ENCODE results near the gene TNFSF10. TPM values are rescaled to one million over a fixed set of nuclear protein-coding genes. Genes with fewer than 3 reads are reported as not detected.

TNFSF10 gene
- total RNA-seq, 2 experiments from 2014 or later = 151 to 159 TPM

DNA sequence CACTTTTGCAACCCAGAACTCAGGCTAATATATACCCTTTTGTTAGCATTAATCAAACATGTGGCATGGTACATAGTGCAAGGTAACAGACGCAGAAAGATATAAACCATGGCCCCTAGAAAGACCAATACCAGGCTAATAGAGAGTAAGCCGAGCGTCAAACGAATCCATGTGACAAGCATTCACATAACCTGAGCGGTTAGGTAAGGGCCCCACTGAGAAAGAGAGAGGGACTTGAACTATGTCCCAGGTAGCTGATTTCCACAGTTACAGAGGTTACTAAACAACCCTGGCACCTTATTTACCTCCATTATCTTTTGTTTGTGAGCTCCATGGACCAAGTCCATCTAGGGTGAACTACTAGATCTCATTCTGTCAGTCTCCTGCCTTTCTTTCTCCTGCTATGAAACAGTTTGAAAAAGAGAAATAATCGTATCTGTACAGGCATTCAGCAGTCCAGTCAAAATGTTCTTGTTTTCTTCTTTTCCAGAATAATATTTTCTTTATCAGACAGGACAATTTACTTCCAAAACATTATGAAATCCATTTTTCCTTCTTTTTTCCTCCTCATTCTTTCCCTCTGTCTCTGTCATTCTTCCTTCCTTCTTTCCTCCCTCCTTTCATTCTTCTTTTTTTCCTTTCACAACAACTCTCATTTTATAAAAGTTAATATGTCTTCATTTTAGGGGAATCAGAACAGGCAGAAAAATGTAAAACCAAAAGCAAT lies 30.5 kb upstream of the TNFSF10 start:
- H3K4me3 Mint-ChIP-seq = no peak overlapping the region
- ATAC-seq (ENCODE audit: low read depth) = no peak

DNA sequence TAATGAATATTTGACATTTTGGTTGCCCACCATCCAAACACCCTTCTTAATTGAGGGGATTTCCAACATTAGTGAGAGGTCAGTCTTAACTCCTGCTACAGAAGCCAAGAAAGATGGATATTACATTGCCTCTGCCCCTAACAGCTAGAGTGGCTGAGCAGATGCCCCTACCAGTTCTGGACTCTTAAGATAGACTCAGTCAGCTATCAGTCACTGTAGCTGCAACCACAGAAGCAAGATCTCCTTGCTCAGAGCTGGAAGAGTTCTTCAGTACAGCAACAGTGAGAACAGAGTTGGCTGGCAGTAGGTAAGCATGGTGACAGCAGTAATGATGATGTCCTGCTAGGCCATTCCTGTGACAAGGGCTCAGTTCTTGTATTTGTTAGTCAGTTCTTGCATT lies 29.4 kb upstream of the TNFSF10 start:
- POLR2A ChIA-PET = interaction anchor here (1.0 kb wide), 2 partner anchors 16 to 36 kb away, joined by 3 to 4 read pairs; no protein-coding TSS in a partner anchor
- Mint-ChIP-seq H3K4me3 (no peak overlapping the region), H3K27me3 (no peaks in the 10 kb centered on the region), H3K9me3 (peaks cover 5% of the 10 kb centered on the region), H3K4me1 (peaks cover 35% of the 10 kb centered on the region), H3K27ac (no peak overlapping the region), H3K36me3 (peaks cover 21% of the 10 kb centered on the region)
- ATAC-seq (ENCODE audit: low read depth) (no peak), DNase-seq (no peak)

More for the DNA sequence above, 30.5 kb upstream of the TNFSF10 start:
- Mint-ChIP-seq H3K4me1 (peaks cover 35% of the 10 kb centered on the region), H3K27ac (no peak overlapping the region), H3K36me3 (peaks cover 17% of the 10 kb centered on the region), H3K27me3 (no peaks in the 10 kb centered on the region), H3K9me3 (peaks cover 3% of the 10 kb centered on the region)
- POLR2A ChIA-PET = interaction anchor here (1.1 kb wide), 1 partner anchor 30 kb away, joined by 3 read pairs; the partner anchor contains the start of gene TNFSF10
- DNase-seq = no peak

- no peak overlapping the region for H3K4me3 Mint-ChIP-seq
- peaks cover 32% of the 10 kb centered on the region for H3K4me1 Mint-ChIP-seq
- no peak overlapping the region for H3K27ac Mint-ChIP-seq
- H3K36me3 Mint-ChIP-seq = peaks cover 21% of the 10 kb centered on the region
- H3K9me3 Mint-ChIP-seq = peaks cover 5% of the 10 kb centered on the region
- POLR2A ChIA-PET = interaction anchor here (1.0 kb wide), 1 partner anchor 35 kb away, joined by 4 read pairs; no protein-coding TSS in a partner anchor
- no peaks in the 10 kb centered on the region for H3K27me3 Mint-ChIP-seq
- DNase-seq (no peak), ATAC-seq (ENCODE audit: low read depth) (no peak)
Observed at GRCh38 chr3:172551874-172552273, 28.6 kb upstream of the TNFSF10 start.

GRCh38 chr3:172550347-172550943 lies 27.2 kb upstream of the TNFSF10 start:
- Mint-ChIP-seq H3K4me1 (peaks cover 40% of the 10 kb centered on the region), H3K9me3 (peaks cover 5% of the 10 kb centered on the region), H3K36me3 (peaks cover 21% of the 10 kb centered on the region), H3K27me3 (no peaks in the 10 kb centered on the region), H3K4me3 (peak overlapping the region; percentile 41), H3K27ac (peak overlapping the region; percentile 81)
- DNase-seq = no peak
- peak; percentile 100 for ATAC-seq (ENCODE audit: low read depth)
- POLR2A ChIA-PET = interaction anchor here (0.6 to 1.3 kb wide), 5 partner anchors 12 to 28 kb away, joined by 3 to 5 read pairs (median 4); partner anchors contain the start of gene TNFSF10

DNA sequence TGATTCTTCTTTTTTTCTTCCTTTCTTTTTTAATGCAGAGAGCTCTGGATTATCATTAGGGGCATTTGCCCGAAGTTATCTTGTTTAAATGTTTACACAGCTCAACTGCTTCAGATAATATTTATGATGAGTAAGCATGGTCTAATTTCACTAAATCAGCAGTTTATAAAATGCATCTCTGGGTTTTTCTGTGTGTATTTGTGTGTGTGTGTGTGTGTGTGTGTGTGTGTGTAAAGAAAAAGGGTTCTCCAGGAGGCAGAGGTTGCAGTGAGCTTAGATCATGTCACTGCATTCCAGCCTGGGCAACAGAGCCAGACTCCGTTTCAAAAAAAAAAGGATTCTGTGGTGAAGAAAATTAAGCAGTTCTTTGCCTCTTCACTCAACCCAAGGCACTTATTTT lies 25.9 kb upstream of the TNFSF10 start:
- Mint-ChIP-seq H3K27me3 (no peaks in the 10 kb centered on the region), H3K27ac (no peak overlapping the region), H3K4me3 (no peak overlapping the region), H3K36me3 (peaks cover 21% of the 10 kb centered on the region), H3K9me3 (peaks cover 5% of the 10 kb centered on the region), H3K4me1 (peaks cover 44% of the 10 kb centered on the region)
- ATAC-seq (ENCODE audit: low read depth) (no peak), DNase-seq (no peak)
- POLR2A ChIA-PET = no interaction called here

DNA sequence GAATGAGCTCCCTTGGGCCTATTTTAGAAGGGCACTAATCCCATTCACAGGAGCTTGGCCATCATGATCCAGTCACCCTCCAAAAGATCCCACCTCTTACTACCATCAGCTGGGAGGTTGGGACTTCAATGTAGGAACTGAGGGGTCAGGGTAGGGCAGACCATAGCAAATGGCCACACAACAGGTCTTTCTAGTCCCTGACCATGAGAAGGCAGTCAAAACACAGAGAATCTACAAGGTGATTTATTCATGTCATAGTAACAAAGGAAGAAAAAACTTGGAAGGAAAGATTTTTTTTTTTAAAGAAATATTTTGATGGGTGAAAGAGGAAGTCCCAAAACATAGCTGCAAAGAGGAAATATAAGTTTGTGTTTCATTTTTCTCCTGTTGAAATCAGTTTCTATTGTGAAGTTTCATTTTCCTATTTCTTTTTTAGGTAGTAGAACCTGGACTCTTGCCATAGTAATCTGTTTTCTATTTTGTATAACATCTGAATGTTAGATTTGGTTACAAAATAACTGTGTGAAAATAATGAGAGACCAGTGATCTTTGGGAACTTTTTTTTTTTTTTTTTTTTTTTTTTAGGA lies 23.5 kb upstream of the TNFSF10 start:
- Mint-ChIP-seq H3K4me3 (peak overlapping the region; percentile 59), H3K9me3 (peaks cover 5% of the 10 kb centered on the region), H3K27ac (peak overlapping the region; percentile 92), H3K4me1 (peaks cover 48% of the 10 kb centered on the region), H3K36me3 (peaks cover 16% of the 10 kb centered on the region), H3K27me3 (no peaks in the 10 kb centered on the region)
- POLR2A ChIA-PET = interaction anchor here (0.7 to 2.9 kb wide), 7 partner anchors 16 to 36 kb away, joined by 3 to 14 read pairs (median 4); partner anchors contain the start of gene TNFSF10
- ATAC-seq (ENCODE audit: low read depth) (no peak), DNase-seq (no peak)

- Mint-ChIP-seq H3K4me1 (peaks cover 42% of the 10 kb centered on the region), H3K27me3 (no peaks in the 10 kb centered on the region), H3K27ac (peak overlapping the region; percentile 92), H3K9me3 (peaks cover 5% of the 10 kb centered on the region), H3K36me3 (peaks cover 13% of the 10 kb centered on the region), H3K4me3 (peak overlapping the region; percentile 59)
- DNase-seq (no peak), ATAC-seq (ENCODE audit: low read depth) (no peak)
- POLR2A ChIA-PET = interaction anchor here (1.1 to 2.9 kb wide), 3 partner anchors 15 to 34 kb away, joined by 4 to 14 read pairs (median 9); partner anchors contain the start of gene TNFSF10
Observed at GRCh38 chr3:172546105-172546504, 22.9 kb upstream of the TNFSF10 start.

DNA sequence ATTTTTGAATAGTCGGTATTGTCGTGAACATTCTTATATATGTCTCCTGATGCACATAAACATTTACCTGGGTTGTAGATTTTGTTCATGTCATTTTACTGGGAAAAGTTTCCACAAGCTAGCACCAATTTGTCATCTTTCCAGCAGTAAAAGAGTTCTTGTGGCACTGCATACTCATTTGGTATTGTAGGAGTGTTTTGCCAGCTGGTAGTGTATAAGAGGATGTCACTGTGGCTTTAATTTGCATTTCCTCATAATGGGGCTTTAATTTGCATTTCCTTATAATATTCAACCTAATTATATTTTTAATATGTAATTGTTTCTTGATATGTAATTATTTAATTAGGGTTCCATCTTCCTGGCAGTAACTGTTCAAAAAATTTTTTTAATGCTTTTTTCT lies 21.2 kb upstream of the TNFSF10 start:
- ATAC-seq (ENCODE audit: low read depth) = no peak
- DNase-seq = no peak
- H3K36me3 Mint-ChIP-seq = peaks cover 17% of the 10 kb centered on the region
- peaks cover 9% of the 10 kb centered on the region for H3K9me3 Mint-ChIP-seq
- H3K27ac Mint-ChIP-seq = no peak overlapping the region
- H3K27me3 Mint-ChIP-seq = no peaks in the 10 kb centered on the region
- H3K4me3 Mint-ChIP-seq = no peak overlapping the region
- H3K4me1 Mint-ChIP-seq = peaks cover 39% of the 10 kb centered on the region
- POLR2A ChIA-PET = interaction anchor here (1.2 kb wide), 1 partner anchor 14 kb away, joined by 6 read pairs; no protein-coding TSS in a partner anchor

- Mint-ChIP-seq H3K4me3 (no peak overlapping the region), H3K36me3 (peaks cover 18% of the 10 kb centered on the region), H3K27me3 (no peaks in the 10 kb centered on the region), H3K4me1 (peaks cover 43% of the 10 kb centered on the region), H3K27ac (no peak overlapping the region), H3K9me3 (peaks cover 8% of the 10 kb centered on the region)
- no peak for DNase-seq
- POLR2A ChIA-PET = no interaction called here
- ATAC-seq (ENCODE audit: low read depth) = no peak
Observed at GRCh38 chr3:172543884-172544283, 20.7 kb upstream of the TNFSF10 start.

DNA sequence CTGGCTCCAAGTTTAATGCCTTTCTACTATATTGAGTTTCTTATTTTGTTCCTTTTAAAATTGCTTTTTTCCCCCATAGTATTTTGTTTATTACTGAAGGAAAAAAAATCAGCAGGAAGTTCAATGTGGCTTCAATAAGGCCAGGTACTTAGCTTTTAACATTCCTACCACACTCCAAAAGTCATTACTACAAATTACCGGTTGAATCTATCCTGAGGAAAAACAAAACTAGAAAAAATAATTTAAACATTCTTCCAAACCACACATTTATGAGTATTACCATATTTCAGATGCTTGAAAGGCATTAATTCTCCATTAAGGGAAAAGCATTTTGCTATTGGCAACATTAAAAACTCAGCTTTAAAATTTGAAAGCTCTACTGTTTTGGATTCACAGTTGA lies 20.2 kb upstream of the TNFSF10 start:
- Mint-ChIP-seq H3K4me1 (peaks cover 46% of the 10 kb centered on the region), H3K27me3 (no peaks in the 10 kb centered on the region), H3K4me3 (no peak overlapping the region), H3K36me3 (peaks cover 19% of the 10 kb centered on the region), H3K27ac (no peak overlapping the region), H3K9me3 (peaks cover 4% of the 10 kb centered on the region)
- DNase-seq (no peak), ATAC-seq (ENCODE audit: low read depth) (no peak)
- POLR2A ChIA-PET = interaction anchor here (0.7 kb wide), 1 partner anchor 30 kb away, joined by 3 read pairs; no protein-coding TSS in a partner anchor

DNA sequence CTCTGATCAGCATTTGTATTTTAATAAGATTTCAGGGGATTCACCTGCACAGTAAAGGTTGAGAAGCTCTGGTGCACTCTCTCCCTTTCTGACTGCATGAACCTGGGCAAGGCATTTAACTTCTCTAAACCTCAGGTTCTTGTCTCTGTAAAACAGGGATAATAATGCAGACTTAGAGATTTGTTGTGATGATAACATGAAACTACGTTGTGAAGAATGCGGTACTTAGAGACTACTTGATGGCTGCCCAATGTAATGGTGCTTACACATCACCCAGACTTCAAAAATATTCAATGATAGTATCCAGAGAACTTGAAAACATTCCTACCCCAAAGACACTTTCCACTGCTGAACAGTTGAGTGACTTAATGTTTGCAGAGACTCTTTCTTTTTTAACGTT lies 19.8 kb upstream of the TNFSF10 start:
- Mint-ChIP-seq H3K4me1 (peaks cover 46% of the 10 kb centered on the region), H3K4me3 (no peak overlapping the region), H3K36me3 (peaks cover 18% of the 10 kb centered on the region), H3K27ac (no peak overlapping the region), H3K9me3 (peaks cover 5% of the 10 kb centered on the region), H3K27me3 (no peaks in the 10 kb centered on the region)
- no peak for DNase-seq
- no peak for ATAC-seq (ENCODE audit: low read depth)
- POLR2A ChIA-PET = interaction anchor here (0.7 kb wide), 1 partner anchor 29 kb away, joined by 3 read pairs; no protein-coding TSS in a partner anchor

GRCh38 chr3:172541945-172542488 lies 18.8 kb upstream of the TNFSF10 start:
- no peak overlapping the region for H3K27ac Mint-ChIP-seq
- H3K36me3 Mint-ChIP-seq = peaks cover 16% of the 10 kb centered on the region
- peaks cover 5% of the 10 kb centered on the region for H3K9me3 Mint-ChIP-seq
- DNase-seq (no peak), ATAC-seq (ENCODE audit: low read depth) (no peak)
- H3K4me1 Mint-ChIP-seq = peaks cover 49% of the 10 kb centered on the region
- POLR2A ChIA-PET = interaction anchor here (0.6 to 2.2 kb wide), 2 partner anchors 19 to 20 kb away, joined by 3 to 7 read pairs; partner anchors contain the start of gene TNFSF10
- H3K4me3 Mint-ChIP-seq = no peak overlapping the region
- H3K27me3 Mint-ChIP-seq = no peaks in the 10 kb centered on the region

GRCh38 chr3:172540049-172540448 lies 16.8 kb upstream of the TNFSF10 start:
- DNase-seq (no peak), ATAC-seq (ENCODE audit: low read depth) (no peak)
- peaks cover 26% of the 10 kb centered on the region for H3K36me3 Mint-ChIP-seq
- no peaks in the 10 kb centered on the region for H3K27me3 Mint-ChIP-seq
- no peak overlapping the region for H3K27ac Mint-ChIP-seq
- POLR2A ChIA-PET = interaction anchor here (1.0 kb wide), 1 partner anchor 25 kb away, joined by 3 read pairs; no protein-coding TSS in a partner anchor
- H3K4me3 Mint-ChIP-seq = no peak overlapping the region
- H3K4me1 Mint-ChIP-seq = peaks cover 55% of the 10 kb centered on the region
- peaks cover 5% of the 10 kb centered on the region for H3K9me3 Mint-ChIP-seq
